Measurements from ENCODE around the gene INPP4B. TPM values are rescaled to one million over a fixed set of nuclear protein-coding genes. Genes with fewer than 3 reads are reported as not detected.

INPP4B gene
- total RNA-seq, 1 experiment from 2014 or later: 14.3 TPM

- no peaks in the 10 kb centered on the region for H3K36me3 ChIP-seq (ENCODE audit: control insufficient read depth in 1 of 2, insufficient read depth in 2 of 2, low read length in 2 of 2)
- ATAC-seq: no peak
- no peak overlapping the region for H3K9ac ChIP-seq (ENCODE audit: low read length)
- peaks cover 0 to 4% of the 10 kb centered on the region in 2 experiments; a peak in 2 of 4 replicates for H3K4me1 ChIP-seq (ENCODE audit: control insufficient read depth in 1 of 2, insufficient read depth in 2 of 2, low read length in 2 of 2)
- intact Hi-C loops (cut with micrococcal nuclease): no loop called here
- RAD21 ChIA-PET (ENCODE audit: low non-redundant PET in 1 of 2, low total read pairs in 2 of 2, uncharacterized antibody in 2 of 2, unreplicated experiment in 2 of 2): no interaction called here
- no peaks in the 10 kb centered on the region for H4K20me1 ChIP-seq (ENCODE audit: insufficient read depth)
- CTCF ChIA-PET: no interaction called here
- H3K27me3 ChIP-seq (ENCODE audit: insufficient read depth, low read length): no peaks in the 10 kb centered on the region
- H3K9me2 ChIP-seq (ENCODE audit: insufficient read depth): no peaks in the 10 kb centered on the region
- H3K27ac ChIP-seq (ENCODE audit: low read depth, low read length): no peak overlapping the region
- no TSS peak for BruUV-seq (replicated peaks)
- no peak overlapping the region for H2AFZ ChIP-seq (ENCODE audit: low read depth, low read length, poor library complexity, severe bottlenecking)
- POLR2A ChIA-PET: no interaction called here
- no peaks in the 10 kb centered on the region for H3K79me2 ChIP-seq (ENCODE audit: insufficient read depth, low read length)
- no peak for DNase-seq (ENCODE audit: low read depth, low spot score)
- no peak overlapping the region for H3K4me2 ChIP-seq (ENCODE audit: low read length)
- H3K9me3 ChIP-seq (ENCODE audit: control insufficient read depth in 1 of 2, insufficient read depth in 1 of 2, low read depth in 1 of 2, low read length in 2 of 2): 0 out of 4 replicates have a peak, but pooled peaks cover 0 to 3% of the 10 kb centered on the region in 2 experiments
- TF ChIP-seq, protein P1, sequence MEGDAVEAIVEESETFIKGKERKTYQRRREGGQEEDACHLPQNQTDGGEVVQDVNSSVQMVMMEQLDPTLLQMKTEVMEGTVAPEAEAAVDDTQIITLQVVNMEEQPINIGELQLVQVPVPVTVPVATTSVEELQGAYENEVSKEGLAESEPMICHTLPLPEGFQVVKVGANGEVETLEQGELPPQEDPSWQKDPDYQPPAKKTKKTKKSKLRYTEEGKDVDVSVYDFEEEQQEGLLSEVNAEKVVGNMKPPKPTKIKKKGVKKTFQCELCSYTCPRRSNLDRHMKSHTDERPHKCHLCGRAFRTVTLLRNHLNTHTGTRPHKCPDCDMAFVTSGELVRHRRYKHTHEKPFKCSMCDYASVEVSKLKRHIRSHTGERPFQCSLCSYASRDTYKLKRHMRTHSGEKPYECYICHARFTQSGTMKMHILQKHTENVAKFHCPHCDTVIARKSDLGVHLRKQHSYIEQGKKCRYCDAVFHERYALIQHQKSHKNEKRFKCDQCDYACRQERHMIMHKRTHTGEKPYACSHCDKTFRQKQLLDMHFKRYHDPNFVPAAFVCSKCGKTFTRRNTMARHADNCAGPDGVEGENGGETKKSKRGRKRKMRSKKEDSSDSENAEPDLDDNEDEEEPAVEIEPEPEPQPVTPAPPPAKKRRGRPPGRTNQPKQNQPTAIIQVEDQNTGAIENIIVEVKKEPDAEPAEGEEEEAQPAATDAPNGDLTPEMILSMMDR (IDR thresholded peaks at IDR 0.05 in 2 of 3, conservative IDR thresholded peaks at IDR 0.05 in 1 of 3; ENCODE audit: borderline replicate concordance in 1 of 3, insufficient read depth in 1 of 3, low read depth in 2 of 3, low read length in 2 of 3): no peak
- TF ChIP-seq ZFX (IDR thresholded peaks at IDR 0.05) (no peak), YY1 (IDR thresholded peaks at IDR 0.05; ENCODE audit: extremely low read depth, insufficient replicate concordance, low read depth, low read length) (no peak), EGR1 (IDR thresholded peaks at IDR 0.05; ENCODE audit: low read depth) (no peak), TCF7L2 (IDR thresholded peaks at IDR 0.05; ENCODE audit: borderline replicate concordance, extremely low read depth, insufficient read depth, insufficient read length) (no peak), REST (IDR thresholded peaks at IDR 0.05; ENCODE audit: low read depth) (no peak)
- no peak overlapping the region for H3K4me3 ChIP-seq (replicated peaks in 1 of 2; ENCODE audit: low read depth in 1 of 2, low read length in 2 of 2)
These were observed 393.8 kb downstream of the INPP4B start for GRCh38 chr4:142452161-142452855.
